K562 (cell line): ENCODE measurements around the gene SEC11A. TPM values are rescaled to one million over a fixed set of nuclear protein-coding genes. Genes with fewer than 3 reads are reported as not detected.
A peak's percentile ranks its signal among the peaks of the same experiment; 100 is the strongest.

Source experiments
- ATAC-seq: fragments of 200-7000 bp; cut with Tn5 transposase; 3 replicates; pipeline ENCODE4 v1.9.1; 2020; ENCODE audit warnings: moderate library complexity
- BruUV-seq: library from RNA; stranded (reverse); fragments of 400-500 nt; replicated peaks from 2 replicates; lab custom pipeline; 2021; lab: Mats Ljungman, UMichigan
- CTCF ChIA-PET: fragments of 300-600 bp; formaldehyde crosslinking; extraction: SDS; loops from one replicate; lab custom pipeline; 2021; ENCODE audit warnings: low intra/inter-chr PET ratio; lab: Yijun Ruan, JAX
- POLR2A ChIA-PET: fragments of 300-600, 350-650 bp; sonication (Branson Sonifier 250); formaldehyde crosslinking; extraction: SDS; loops from one replicate; lab custom pipeline; 2021; ENCODE audit warnings: antibody characterized with exemption, inconsistent platforms; lab: Yijun Ruan, JAX
- DNase-seq, 4 experiments: peaks; one replicate each; pipeline versions ENCODE4 v3.0.0 to v3.0.0-alpha.2; 2011 to 2018; ENCODE audit warnings: low spot score in 3 of 4, mixed read lengths in 3 of 4; ENCODE audit errors: extremely low read depth in 1 of 4
- FAIRE-seq: peaks from 2 replicates; lab custom pipeline; 2011; peaks lifted over from hg19 to GRCh38; lab: Jason Lieb, UNC
- H2AFZ ChIP-seq: 2 replicates; pipeline ENCODE4 v1.6.0; 2011; ENCODE audit warnings: low read depth, low read length, control low read depth, inconsistent platforms
- H3K27ac ChIP-seq: fragments of 200-600 bp; 3 replicates; pipeline ENCODE4 v1.8.0; 2011; ENCODE audit warnings: low read depth, mild to moderate bottlenecking, control low read depth, inconsistent platforms, low read length, moderate library complexity, mixed read lengths; ENCODE audit errors: extremely low read depth
- H3K27me3 ChIP-seq, 2 experiments: fragments of 300-600 bp in 1 of 2; 2 replicates in 1 of 2; 3 replicates in 1 of 2; pipeline versions ENCODE4 v1.6.0 to v1.8.0; 2011; ENCODE audit warnings: inconsistent platforms in 2 of 2, low read length in 2 of 2, mild to moderate bottlenecking in 1 of 2, mixed read lengths in 1 of 2, moderate library complexity in 1 of 2; ENCODE audit not compliant: control insufficient read depth in 2 of 2, insufficient read depth in 2 of 2
- H3K36me3 ChIP-seq: fragments of 300-600 bp; 3 replicates; pipeline ENCODE4 v1.8.0; 2011; ENCODE audit warnings: mild to moderate bottlenecking, low read length, inconsistent platforms; ENCODE audit not compliant: control insufficient read depth, insufficient read depth
- H3K4me1 ChIP-seq, 2 experiments: fragments of 200-600 bp in 1 of 2; replicated peaks in 1 of 2; 2 replicates in 1 of 2; 3 replicates in 1 of 2; pipeline versions ENCODE4 v1.5.1 to v1.8.0; 2011; ENCODE audit warnings: inconsistent platforms in 2 of 2, low read length in 2 of 2, mild to moderate bottlenecking in 1 of 2, mixed read lengths in 1 of 2, moderate library complexity in 1 of 2; ENCODE audit not compliant: control insufficient read depth in 2 of 2, insufficient read depth in 2 of 2
- H3K4me2 ChIP-seq: 2 replicates; pipeline ENCODE4 v1.6.1; 2011; ENCODE audit warnings: low read length, control low read depth, inconsistent platforms, mixed read lengths; ENCODE audit not compliant: insufficient read depth
- H3K4me3 ChIP-seq: fragments of 200-600 bp; sonication (generic), shearing (Covaris generic); 2 replicates; pipeline ENCODE4 v1.5.1; 2016; ENCODE audit warnings: control low read depth, inconsistent platforms
- H3K79me2 ChIP-seq: fragments of 200-600 bp; 3 replicates; pipeline ENCODE4 v1.8.0; 2011; ENCODE audit warnings: low read length, inconsistent platforms; ENCODE audit not compliant: control insufficient read depth, insufficient read depth
- H3K9ac ChIP-seq, 2 experiments: 2 replicates each; pipeline versions ENCODE4 v1.6.0 to v1.6.1; 2011; ENCODE audit warnings: low read depth in 2 of 2, low read length in 2 of 2, control low read depth in 1 of 2, inconsistent platforms in 1 of 2, mild to moderate bottlenecking in 1 of 2, mixed read lengths in 1 of 2; ENCODE audit not compliant: insufficient read depth in 1 of 2
- H3K9me1 ChIP-seq: one replicate; pipeline ENCODE4 v1.6.0; 2011; ENCODE audit warnings: inconsistent platforms, mild to moderate bottlenecking, low read length, moderate library complexity; ENCODE audit not compliant: control insufficient read depth, insufficient read depth
- H3K9me3 ChIP-seq: replicated peaks from 2 replicates; pipeline ENCODE4 v1.5.1; 2011; ENCODE audit warnings: low read depth, low read length, inconsistent platforms; ENCODE audit not compliant: control insufficient read depth, insufficient read depth
- H4K20me1 ChIP-seq: replicated peaks from 2 replicates; pipeline ENCODE4 v1.6.1; 2011; ENCODE audit warnings: low read length, inconsistent platforms, mixed read lengths; ENCODE audit not compliant: control insufficient read depth, insufficient read depth
- SPI1 ChIP-seq: IDR thresholded peaks from 2 replicates; pipeline ENCODE4 v1.6.1; 2011; ENCODE audit warnings: low read depth, low read length, control low read depth, borderline replicate concordance
- ZNF140 ChIP-seq: fragments of 250-450 bp; sonication (Bioruptor Pico); IDR thresholded peaks from 2 replicates; pipeline ENCODE4 v1.8.0; 2021; ENCODE audit warnings: moderate library complexity, mild to moderate bottlenecking, inconsistent platforms
- WGBS: fragments of 100-300 bp; shearing (Covaris generic); methylation state at CpG from one replicate; pipeline ENCODE4 v1.1.6; 2016; ENCODE audit warnings: low coverage, mixed read lengths; ENCODE audit not compliant: insufficient coverage; ENCODE audit errors: missing lambda C conversion rate; 5-methylcytosine and 5-hydroxymethylcytosine counted together
- in situ Hi-C: fragments of 300-500 bp; cut with MboI; formaldehyde crosslinking; loops from 4 replicates; pipeline ENCODE4 v1.15.0; 2018; ENCODE audit warnings: inconsistent platforms, mixed read lengths
- intact Hi-C: fragments of 100-400 bp; cut with micrococcal nuclease; formaldehyde crosslinking; loops from 2 replicates; pipeline ENCODE4 v1.14.2; 2022
- polyA plus RNA-seq, 8 experiments: library from polyadenylated mRNA; depleted of rRNA in 4 of 8; stranded (reverse) in 5 of 8; unstranded in 3 of 8; fragments of >200 nt; fragmentation: Nextera tagmentation in 2 of 8; fragmentation: Illumina TruSeq in 1 of 8; extraction: Ambion mirVana in 2 of 8; extraction: Trizol in 1 of 8; gene quantifications; 2 replicates each; pipeline versions ENCODE4 v1.2.1 to v1.2.3, GENCODE V29; 2011 to 2014; ENCODE audit warnings: inconsistent platforms in 1 of 8, missing spikeins in 1 of 8
- total RNA-seq, 7 experiments: library from RNA; depleted of rRNA in 6 of 7; stranded (reverse); fragments of >200 nt in 6 of 7; fragmentation: Illumina TruSeq in 2 of 7; extraction: Trizol in 2 of 7; gene quantifications; 2 replicates each; pipeline versions ENCODE4 v1.2.1 to v1.2.3, GENCODE V29; 2011 to 2021; ENCODE audit warnings: low replicate concordance in 1 of 7
- TF ChIP-seq, protein P1 (sequence below): fragments of 450-650 bp; IDR thresholded peaks from 2 replicates; pipeline ENCODE4 v1.6.1; 2016; ENCODE audit warnings: mild to moderate bottlenecking, moderate library complexity

Gene SEC11A
- total and polyA plus RNA-seq, 9 of the 15 experiments (the other 6 are each of a cell fraction or from before 2014, with no cell fraction given), result 175 to 310 (median 229) TPM

GRCh38 chr15:84638103-84638502, 77.8 kb downstream of the SEC11A start:
- DNase-seq (peak; percentile 38 to 61 (median 50)), FAIRE-seq (peak; percentile 63), ATAC-seq (peak; percentile 48)
- ChIA-PET POLR2A (interaction anchor here (0.6 to 1.5 kb wide), 4 partner anchors 10 to 198 kb away, joined by 3 to 11 read pairs (median 3); no protein-coding TSS in a partner anchor), CTCF (interaction anchor here (0.7 to 2.8 kb wide), 3 partner anchors 39 to 495 kb away, joined by 3 to 18 read pairs (median 9); no protein-coding TSS in a partner anchor)
- Histone ChIP-seq H3K36me3 (peaks cover 67% of the 10 kb centered on the region), H3K27ac (no peak overlapping the region), H3K9me1 (no peaks in the 10 kb centered on the region), H3K4me3 (no peak overlapping the region), H3K4me2 (no peak overlapping the region), H3K9ac (no peak overlapping the region), H3K4me1 (peaks cover 11 to 12% of the 10 kb centered on the region in 2 experiments; a peak in 4 of 5 replicates), H4K20me1 (no peaks in the 10 kb centered on the region; the same call in 1 of the 2 replicates), H3K79me2 (peaks cover 18% of the 10 kb centered on the region), H3K9me3 (no peaks in the 10 kb centered on the region), H2AFZ (no peak overlapping the region), H3K27me3 (no peaks in the 10 kb centered on the region)
- in situ Hi-C loops, result no loop called here
- intact Hi-C loops, result loop anchor here (1.0 kb wide), 1 partner anchor 39 kb away; no protein-coding TSS in a partner anchor
- 62% methylated on average over 3 of the region's 3 CpGs for WGBS
- no TSS peak for BruUV-seq
- TF ChIP-seq ZNF140 (CRISPR knock-in tag) (no peak), SPI1 (no peak)
- TF ChIP-seq, protein P1, sequence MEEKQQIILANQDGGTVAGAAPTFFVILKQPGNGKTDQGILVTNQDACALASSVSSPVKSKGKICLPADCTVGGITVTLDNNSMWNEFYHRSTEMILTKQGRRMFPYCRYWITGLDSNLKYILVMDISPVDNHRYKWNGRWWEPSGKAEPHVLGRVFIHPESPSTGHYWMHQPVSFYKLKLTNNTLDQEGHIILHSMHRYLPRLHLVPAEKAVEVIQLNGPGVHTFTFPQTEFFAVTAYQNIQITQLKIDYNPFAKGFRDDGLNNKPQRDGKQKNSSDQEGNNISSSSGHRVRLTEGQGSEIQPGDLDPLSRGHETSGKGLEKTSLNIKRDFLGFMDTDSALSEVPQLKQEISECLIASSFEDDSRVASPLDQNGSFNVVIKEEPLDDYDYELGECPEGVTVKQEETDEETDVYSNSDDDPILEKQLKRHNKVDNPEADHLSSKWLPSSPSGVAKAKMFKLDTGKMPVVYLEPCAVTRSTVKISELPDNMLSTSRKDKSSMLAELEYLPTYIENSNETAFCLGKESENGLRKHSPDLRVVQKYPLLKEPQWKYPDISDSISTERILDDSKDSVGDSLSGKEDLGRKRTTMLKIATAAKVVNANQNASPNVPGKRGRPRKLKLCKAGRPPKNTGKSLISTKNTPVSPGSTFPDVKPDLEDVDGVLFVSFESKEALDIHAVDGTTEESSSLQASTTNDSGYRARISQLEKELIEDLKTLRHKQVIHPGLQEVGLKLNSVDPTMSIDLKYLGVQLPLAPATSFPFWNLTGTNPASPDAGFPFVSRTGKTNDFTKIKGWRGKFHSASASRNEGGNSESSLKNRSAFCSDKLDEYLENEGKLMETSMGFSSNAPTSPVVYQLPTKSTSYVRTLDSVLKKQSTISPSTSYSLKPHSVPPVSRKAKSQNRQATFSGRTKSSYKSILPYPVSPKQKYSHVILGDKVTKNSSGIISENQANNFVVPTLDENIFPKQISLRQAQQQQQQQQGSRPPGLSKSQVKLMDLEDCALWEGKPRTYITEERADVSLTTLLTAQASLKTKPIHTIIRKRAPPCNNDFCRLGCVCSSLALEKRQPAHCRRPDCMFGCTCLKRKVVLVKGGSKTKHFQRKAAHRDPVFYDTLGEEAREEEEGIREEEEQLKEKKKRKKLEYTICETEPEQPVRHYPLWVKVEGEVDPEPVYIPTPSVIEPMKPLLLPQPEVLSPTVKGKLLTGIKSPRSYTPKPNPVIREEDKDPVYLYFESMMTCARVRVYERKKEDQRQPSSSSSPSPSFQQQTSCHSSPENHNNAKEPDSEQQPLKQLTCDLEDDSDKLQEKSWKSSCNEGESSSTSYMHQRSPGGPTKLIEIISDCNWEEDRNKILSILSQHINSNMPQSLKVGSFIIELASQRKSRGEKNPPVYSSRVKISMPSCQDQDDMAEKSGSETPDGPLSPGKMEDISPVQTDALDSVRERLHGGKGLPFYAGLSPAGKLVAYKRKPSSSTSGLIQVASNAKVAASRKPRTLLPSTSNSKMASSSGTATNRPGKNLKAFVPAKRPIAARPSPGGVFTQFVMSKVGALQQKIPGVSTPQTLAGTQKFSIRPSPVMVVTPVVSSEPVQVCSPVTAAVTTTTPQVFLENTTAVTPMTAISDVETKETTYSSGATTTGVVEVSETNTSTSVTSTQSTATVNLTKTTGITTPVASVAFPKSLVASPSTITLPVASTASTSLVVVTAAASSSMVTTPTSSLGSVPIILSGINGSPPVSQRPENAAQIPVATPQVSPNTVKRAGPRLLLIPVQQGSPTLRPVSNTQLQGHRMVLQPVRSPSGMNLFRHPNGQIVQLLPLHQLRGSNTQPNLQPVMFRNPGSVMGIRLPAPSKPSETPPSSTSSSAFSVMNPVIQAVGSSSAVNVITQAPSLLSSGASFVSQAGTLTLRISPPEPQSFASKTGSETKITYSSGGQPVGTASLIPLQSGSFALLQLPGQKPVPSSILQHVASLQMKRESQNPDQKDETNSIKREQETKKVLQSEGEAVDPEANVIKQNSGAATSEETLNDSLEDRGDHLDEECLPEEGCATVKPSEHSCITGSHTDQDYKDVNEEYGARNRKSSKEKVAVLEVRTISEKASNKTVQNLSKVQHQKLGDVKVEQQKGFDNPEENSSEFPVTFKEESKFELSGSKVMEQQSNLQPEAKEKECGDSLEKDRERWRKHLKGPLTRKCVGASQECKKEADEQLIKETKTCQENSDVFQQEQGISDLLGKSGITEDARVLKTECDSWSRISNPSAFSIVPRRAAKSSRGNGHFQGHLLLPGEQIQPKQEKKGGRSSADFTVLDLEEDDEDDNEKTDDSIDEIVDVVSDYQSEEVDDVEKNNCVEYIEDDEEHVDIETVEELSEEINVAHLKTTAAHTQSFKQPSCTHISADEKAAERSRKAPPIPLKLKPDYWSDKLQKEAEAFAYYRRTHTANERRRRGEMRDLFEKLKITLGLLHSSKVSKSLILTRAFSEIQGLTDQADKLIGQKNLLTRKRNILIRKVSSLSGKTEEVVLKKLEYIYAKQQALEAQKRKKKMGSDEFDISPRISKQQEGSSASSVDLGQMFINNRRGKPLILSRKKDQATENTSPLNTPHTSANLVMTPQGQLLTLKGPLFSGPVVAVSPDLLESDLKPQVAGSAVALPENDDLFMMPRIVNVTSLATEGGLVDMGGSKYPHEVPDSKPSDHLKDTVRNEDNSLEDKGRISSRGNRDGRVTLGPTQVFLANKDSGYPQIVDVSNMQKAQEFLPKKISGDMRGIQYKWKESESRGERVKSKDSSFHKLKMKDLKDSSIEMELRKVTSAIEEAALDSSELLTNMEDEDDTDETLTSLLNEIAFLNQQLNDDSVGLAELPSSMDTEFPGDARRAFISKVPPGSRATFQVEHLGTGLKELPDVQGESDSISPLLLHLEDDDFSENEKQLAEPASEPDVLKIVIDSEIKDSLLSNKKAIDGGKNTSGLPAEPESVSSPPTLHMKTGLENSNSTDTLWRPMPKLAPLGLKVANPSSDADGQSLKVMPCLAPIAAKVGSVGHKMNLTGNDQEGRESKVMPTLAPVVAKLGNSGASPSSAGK, result no peak
